Fibroblast of skin of left quadriceps (primary cell): Measurements from ENCODE around the gene TGFA.
A peak's percentile ranks its signal among the peaks of the same experiment; 100 is the strongest.

Experiments used
- DNase-seq, 2 experiments: peaks; one replicate each; pipeline ENCODE4 v3.0.0-alpha.2; 2013; ENCODE audit warnings: low read depth in 2 of 2

TGFA gene

GRCh38 chr2:70523996-70524965 lies 29.3 kb downstream of the TGFA start:
- peak; percentile 39 for DNase-seq

- DNase-seq = no peak
Observed at GRCh38 chr2:70523672-70523995, 30.0 kb downstream of the TGFA start.

- no peak for DNase-seq
Observed at GRCh38 chr2:70522627-70523026, 31.0 kb downstream of the TGFA start.

- no peak for DNase-seq
Observed at GRCh38 chr2:70520825-70521224, 32.8 kb downstream of the TGFA start.

- no peak for DNase-seq
Observed at GRCh38 chr2:70519453-70519852, 34.2 kb downstream of the TGFA start.

GRCh38 chr2:70518557-70518956 lies 35.1 kb downstream of the TGFA start:
- DNase-seq = no peak

GRCh38 chr2:70517804-70518203 lies 35.8 kb downstream of the TGFA start:
- DNase-seq = no peak

- no peak for DNase-seq
Observed at GRCh38 chr2:70516596-70516995, 37.0 kb downstream of the TGFA start.

- no peak for DNase-seq
Observed at GRCh38 chr2:70515938-70516337, 37.7 kb downstream of the TGFA start.

GRCh38 chr2:70514612-70515055 lies 39.0 kb downstream of the TGFA start:
- DNase-seq = no peak

GRCh38 chr2:70513738-70514137 lies 39.9 kb downstream of the TGFA start:
- DNase-seq = no peak

GRCh38 chr2:70511971-70512729 lies 41.5 kb downstream of the TGFA start:
- DNase-seq = no peak

GRCh38 chr2:70510313-70510712 lies 43.3 kb downstream of the TGFA start:
- no peak for DNase-seq

GRCh38 chr2:70509565-70509964 lies 44.1 kb downstream of the TGFA start:
- no peak for DNase-seq

GRCh38 chr2:70508711-70509462 lies 44.7 kb downstream of the TGFA start:
- no peak for DNase-seq

GRCh38 chr2:70505613-70506391 lies 47.8 kb downstream of the TGFA start:
- DNase-seq = no peak

- DNase-seq = no peak
Observed at GRCh38 chr2:70504750-70505149, 48.9 kb downstream of the TGFA start.

GRCh38 chr2:70503896-70504295 lies 49.7 kb downstream of the TGFA start:
- no peak for DNase-seq

GRCh38 chr2:70501728-70502127 lies 51.9 kb downstream of the TGFA start:
- DNase-seq = no peak

- no peak for DNase-seq
Observed at GRCh38 chr2:70501215-70501614, 52.4 kb downstream of the TGFA start.

GRCh38 chr2:70499253-70499652 lies 54.4 kb downstream of the TGFA start:
- no peak for DNase-seq
